Glutamatergic neuron (in vitro differentiated cells): ENCODE measurements around the gene FASTKD2. TPM values are rescaled to one million over a fixed set of nuclear protein-coding genes. Genes with fewer than 3 reads are reported as not detected.

Source experiments
- DNase-seq: peaks from one replicate; pipeline ENCODE4 v3.0.0; 2022
- H3K27ac Mint-ChIP-seq: one replicate; pipeline ENCODE4 v1.8.0; 2020; ENCODE audit warnings: mild to moderate bottlenecking, mixed read lengths, inconsistent platforms; ENCODE audit not compliant: unreplicated experiment
- H3K27me3 Mint-ChIP-seq: one replicate; pipeline ENCODE4 v1.8.0; 2020; ENCODE audit warnings: mild to moderate bottlenecking, moderate library complexity, mixed read lengths, inconsistent platforms; ENCODE audit not compliant: unreplicated experiment
- H3K36me3 Mint-ChIP-seq: one replicate; pipeline ENCODE4 v1.8.0; 2020; ENCODE audit warnings: mild to moderate bottlenecking, mixed read lengths, inconsistent platforms; ENCODE audit not compliant: unreplicated experiment
- H3K4me1 Mint-ChIP-seq: one replicate; pipeline ENCODE4 v1.8.0; 2020; ENCODE audit warnings: mild to moderate bottlenecking, low read depth, mixed read lengths, inconsistent platforms; ENCODE audit not compliant: unreplicated experiment
- H3K4me3 Mint-ChIP-seq: one replicate; pipeline ENCODE4 v1.8.0; 2020; ENCODE audit warnings: mild to moderate bottlenecking, mixed read lengths, inconsistent platforms; ENCODE audit not compliant: unreplicated experiment
- H3K9me3 Mint-ChIP-seq: one replicate; pipeline ENCODE4 v1.8.0; 2020; ENCODE audit warnings: mild to moderate bottlenecking, moderate library complexity, mixed read lengths, inconsistent platforms; ENCODE audit not compliant: unreplicated experiment
- total RNA-seq: library from RNA; stranded (reverse); fragmentation: NEBNext Ultra II Directional; extraction: Animal tissue kit (Norgen Biotek cat#: 25700); gene quantifications from one replicate; pipeline ENCODE4 v1.2.1, GENCODE V29; 2021; ENCODE audit not compliant: unreplicated experiment
- TF ChIP-seq, protein P1 (sequence below): fragments of 200-600 bp; sonication (generic); IDR thresholded peaks from one replicate; pipeline ENCODE4 v1.5.0; 2021; ENCODE audit not compliant: partially characterized antibody, unreplicated experiment

The FASTKD2 gene
- total RNA-seq, 1 donor from 2014 or later: 24.7 TPM

DNA sequence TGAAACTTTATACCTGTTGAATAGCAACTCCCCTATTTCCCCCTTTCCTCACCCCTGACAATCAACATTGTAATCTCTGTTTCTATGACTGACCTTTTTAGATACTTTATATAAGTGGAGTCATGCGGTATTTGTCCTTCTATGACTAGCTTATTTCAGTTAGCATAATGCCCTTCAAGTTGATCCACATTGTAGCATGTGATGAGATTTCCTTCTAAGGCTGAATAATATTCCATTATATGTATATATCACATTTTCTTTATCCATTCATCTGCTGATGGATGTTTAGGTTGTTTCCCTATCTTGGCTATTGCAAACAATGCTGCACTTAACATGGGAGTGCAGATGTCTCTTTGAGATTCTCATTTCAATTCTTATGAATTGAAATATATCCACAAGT lies 9.5 kb downstream of the FASTKD2 start:
- H3K9me3 Mint-ChIP-seq: no peaks in the 10 kb centered on the region
- peaks cover 33% of the 10 kb centered on the region for H3K36me3 Mint-ChIP-seq
- no peak overlapping the region for H3K27ac Mint-ChIP-seq
- no peak for DNase-seq
- H3K4me1 Mint-ChIP-seq: no peaks in the 10 kb centered on the region
- no peaks in the 10 kb centered on the region for H3K27me3 Mint-ChIP-seq
- H3K4me3 Mint-ChIP-seq: no peak overlapping the region
- TF ChIP-seq, protein P1, sequence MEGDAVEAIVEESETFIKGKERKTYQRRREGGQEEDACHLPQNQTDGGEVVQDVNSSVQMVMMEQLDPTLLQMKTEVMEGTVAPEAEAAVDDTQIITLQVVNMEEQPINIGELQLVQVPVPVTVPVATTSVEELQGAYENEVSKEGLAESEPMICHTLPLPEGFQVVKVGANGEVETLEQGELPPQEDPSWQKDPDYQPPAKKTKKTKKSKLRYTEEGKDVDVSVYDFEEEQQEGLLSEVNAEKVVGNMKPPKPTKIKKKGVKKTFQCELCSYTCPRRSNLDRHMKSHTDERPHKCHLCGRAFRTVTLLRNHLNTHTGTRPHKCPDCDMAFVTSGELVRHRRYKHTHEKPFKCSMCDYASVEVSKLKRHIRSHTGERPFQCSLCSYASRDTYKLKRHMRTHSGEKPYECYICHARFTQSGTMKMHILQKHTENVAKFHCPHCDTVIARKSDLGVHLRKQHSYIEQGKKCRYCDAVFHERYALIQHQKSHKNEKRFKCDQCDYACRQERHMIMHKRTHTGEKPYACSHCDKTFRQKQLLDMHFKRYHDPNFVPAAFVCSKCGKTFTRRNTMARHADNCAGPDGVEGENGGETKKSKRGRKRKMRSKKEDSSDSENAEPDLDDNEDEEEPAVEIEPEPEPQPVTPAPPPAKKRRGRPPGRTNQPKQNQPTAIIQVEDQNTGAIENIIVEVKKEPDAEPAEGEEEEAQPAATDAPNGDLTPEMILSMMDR: no peak

GRCh38 chr2:206776432-206776831 lies 11.0 kb downstream of the FASTKD2 start:
- no peaks in the 10 kb centered on the region for H3K4me1 Mint-ChIP-seq
- TF ChIP-seq, protein P1: no peak
- H3K36me3 Mint-ChIP-seq: peaks cover 44% of the 10 kb centered on the region
- no peaks in the 10 kb centered on the region for H3K27me3 Mint-ChIP-seq
- H3K27ac Mint-ChIP-seq: no peak overlapping the region
- H3K4me3 Mint-ChIP-seq: no peak overlapping the region
- peaks cover 9% of the 10 kb centered on the region for H3K9me3 Mint-ChIP-seq
- DNase-seq: no peak

DNA sequence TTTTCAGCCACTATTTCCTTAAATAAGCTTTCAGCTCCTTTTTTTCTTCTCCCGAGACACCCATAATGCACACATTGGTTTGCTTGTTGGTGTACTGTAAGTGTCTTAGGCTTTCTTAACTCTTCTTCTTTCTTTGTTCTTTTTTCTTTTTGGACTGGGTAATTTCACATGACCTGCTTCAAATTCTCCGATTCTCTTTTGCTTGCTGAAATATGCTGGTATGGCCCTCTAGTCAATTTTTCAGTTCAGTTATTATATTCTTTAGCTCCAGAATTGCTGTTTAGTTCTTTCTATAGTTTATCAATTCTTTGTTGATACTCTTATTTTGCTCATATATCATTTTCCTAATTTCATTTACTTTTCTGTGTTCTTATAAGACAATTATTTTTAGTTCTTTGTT lies 15.3 kb downstream of the FASTKD2 start:
- H3K27me3 Mint-ChIP-seq: peaks cover 5% of the 10 kb centered on the region
- H3K9me3 Mint-ChIP-seq: peaks cover 24% of the 10 kb centered on the region
- TF ChIP-seq, protein P1: no peak
- DNase-seq: no peak
- no peak overlapping the region for H3K4me3 Mint-ChIP-seq
- peaks cover 36% of the 10 kb centered on the region for H3K4me1 Mint-ChIP-seq
- peaks cover 54% of the 10 kb centered on the region for H3K36me3 Mint-ChIP-seq
- H3K27ac Mint-ChIP-seq: peak overlapping the region; percentile 75

DNA sequence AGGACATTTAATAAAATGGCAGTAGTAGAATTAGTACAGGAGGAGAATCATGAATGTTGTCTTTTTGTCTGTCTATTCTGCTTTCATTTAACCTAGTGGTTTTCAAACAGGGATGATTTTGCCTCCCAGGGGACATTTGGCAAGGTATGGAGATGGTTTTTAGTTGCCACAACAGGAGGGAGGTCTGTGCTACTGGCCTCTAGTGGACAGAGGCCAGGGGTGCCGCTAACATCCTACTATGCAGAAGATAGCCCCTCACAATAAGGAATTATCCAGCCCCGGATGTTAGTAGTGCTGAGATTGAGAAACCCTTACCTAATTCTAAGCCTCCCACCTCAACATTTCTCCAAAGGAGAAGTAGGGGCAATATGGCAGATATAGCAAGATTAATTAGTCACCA lies 18.3 kb downstream of the FASTKD2 start:
- H3K4me3 Mint-ChIP-seq: peak overlapping the region; percentile 80
- TF ChIP-seq, protein P1: peak; percentile 76
- peaks cover 5% of the 10 kb centered on the region for H3K27me3 Mint-ChIP-seq
- H3K36me3 Mint-ChIP-seq: peaks cover 31% of the 10 kb centered on the region
- peaks cover 38% of the 10 kb centered on the region for H3K4me1 Mint-ChIP-seq
- peaks cover 24% of the 10 kb centered on the region for H3K9me3 Mint-ChIP-seq
- DNase-seq: peak; percentile 53
- H3K27ac Mint-ChIP-seq: peak overlapping the region; percentile 98

DNA sequence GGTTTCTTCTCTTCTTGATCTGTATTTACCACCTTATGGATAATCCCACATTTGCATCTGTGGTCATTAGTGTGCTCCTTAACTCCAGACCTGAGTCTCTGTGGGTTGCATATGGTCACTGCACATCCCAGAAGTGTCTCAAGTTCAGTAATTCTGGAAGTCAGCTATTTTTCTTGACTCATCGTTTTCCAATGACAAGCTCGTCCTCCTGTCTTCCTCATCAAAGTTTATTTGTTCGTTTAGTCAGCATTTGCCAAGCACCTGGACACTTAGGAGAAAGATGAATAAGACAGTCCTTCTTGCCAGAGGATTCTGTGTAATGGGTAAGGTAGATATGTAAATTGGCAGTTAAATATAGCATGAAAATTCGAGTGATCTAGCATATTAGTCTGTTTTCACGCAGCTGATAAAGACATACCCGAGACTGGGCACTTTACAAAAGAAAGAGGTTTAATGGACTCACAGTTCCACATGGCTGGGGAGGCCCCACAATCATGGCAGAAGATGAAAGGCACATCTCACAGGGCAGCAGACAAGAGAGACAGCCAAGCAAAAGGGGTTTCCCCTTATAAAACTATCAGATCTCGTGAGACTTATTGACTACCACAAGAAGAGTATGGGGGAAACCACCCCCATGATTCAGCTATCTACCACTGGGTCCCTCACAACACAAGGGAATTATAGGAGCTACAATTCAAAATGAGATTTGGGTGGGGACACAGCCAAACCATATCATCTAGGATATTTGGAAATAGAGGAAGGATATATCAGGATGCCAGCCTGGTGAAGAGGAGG lies 19.4 kb downstream of the FASTKD2 start:
- peaks cover 24% of the 10 kb centered on the region for H3K9me3 Mint-ChIP-seq
- H3K4me1 Mint-ChIP-seq: peaks cover 45% of the 10 kb centered on the region
- peaks cover 5% of the 10 kb centered on the region for H3K27me3 Mint-ChIP-seq
- DNase-seq: no peak
- TF ChIP-seq, protein P1: no peak
- peaks cover 22% of the 10 kb centered on the region for H3K36me3 Mint-ChIP-seq
- peak overlapping the region; percentile 98 for H3K27ac Mint-ChIP-seq
- no peak overlapping the region for H3K4me3 Mint-ChIP-seq
